ENCODE measurements around the gene IGLON5.

Gene IGLON5

DNA sequence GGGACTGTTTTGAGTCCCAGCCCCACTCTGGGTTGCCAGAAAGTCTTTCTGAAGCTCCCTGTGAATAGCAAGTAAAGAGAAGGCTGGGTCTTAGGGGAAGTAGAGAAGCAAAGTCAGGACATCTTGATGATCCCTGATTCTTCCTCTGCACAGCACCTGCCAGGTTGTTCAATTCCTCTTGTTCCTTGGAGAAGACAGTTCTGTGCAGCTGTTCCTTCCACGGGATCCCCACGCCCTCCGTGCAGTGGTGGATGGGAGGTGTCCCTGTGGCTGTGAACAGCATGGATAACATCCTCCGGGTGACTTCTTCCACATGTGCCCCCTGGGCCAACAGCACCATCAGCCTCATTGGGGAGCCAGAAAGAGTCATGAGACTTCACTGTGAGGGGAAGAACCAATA lies 29.1 kb upstream of the IGLON5 start:
- no peak for DNase-seq (ENCODE audit: low spot score)
- TF ChIP-seq, protein P1, sequence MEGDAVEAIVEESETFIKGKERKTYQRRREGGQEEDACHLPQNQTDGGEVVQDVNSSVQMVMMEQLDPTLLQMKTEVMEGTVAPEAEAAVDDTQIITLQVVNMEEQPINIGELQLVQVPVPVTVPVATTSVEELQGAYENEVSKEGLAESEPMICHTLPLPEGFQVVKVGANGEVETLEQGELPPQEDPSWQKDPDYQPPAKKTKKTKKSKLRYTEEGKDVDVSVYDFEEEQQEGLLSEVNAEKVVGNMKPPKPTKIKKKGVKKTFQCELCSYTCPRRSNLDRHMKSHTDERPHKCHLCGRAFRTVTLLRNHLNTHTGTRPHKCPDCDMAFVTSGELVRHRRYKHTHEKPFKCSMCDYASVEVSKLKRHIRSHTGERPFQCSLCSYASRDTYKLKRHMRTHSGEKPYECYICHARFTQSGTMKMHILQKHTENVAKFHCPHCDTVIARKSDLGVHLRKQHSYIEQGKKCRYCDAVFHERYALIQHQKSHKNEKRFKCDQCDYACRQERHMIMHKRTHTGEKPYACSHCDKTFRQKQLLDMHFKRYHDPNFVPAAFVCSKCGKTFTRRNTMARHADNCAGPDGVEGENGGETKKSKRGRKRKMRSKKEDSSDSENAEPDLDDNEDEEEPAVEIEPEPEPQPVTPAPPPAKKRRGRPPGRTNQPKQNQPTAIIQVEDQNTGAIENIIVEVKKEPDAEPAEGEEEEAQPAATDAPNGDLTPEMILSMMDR (IDR thresholded peaks at IDR 0.05; ENCODE audit: extremely low read depth, insufficient read depth, missing control alignments) = no peak
- in situ Hi-C loops (cut with MboI; ENCODE audit: low pct_unique_long_range_greater_than_20kb, low sequenced_read_pairs, unreplicated experiment) = no loop called here

DNA sequence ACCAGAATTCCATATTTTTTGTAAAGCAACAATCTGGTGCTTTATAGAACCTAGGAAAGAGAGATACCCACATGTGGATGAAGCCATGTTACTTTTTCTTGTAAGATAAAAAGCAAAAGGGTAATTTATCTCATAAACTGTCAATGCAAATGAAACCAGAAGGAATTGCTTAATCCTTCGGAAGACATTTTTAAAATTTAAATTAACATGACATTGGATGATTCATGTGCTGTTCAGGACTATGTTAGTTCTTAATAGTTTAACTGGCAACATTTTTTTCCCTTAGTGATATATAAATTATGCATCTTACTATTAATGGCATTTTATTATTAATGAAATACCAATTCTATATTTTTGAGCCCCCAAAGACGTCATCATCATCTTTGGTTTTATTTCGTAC lies 25.8 kb upstream of the IGLON5 start:
- in situ Hi-C loops (cut with MboI; ENCODE audit: low pct_unique_long_range_greater_than_20kb, low sequenced_read_pairs, unreplicated experiment) = no loop called here
- TF ChIP-seq, protein P1 (IDR thresholded peaks at IDR 0.05; ENCODE audit: extremely low read depth, insufficient read depth, missing control alignments) = no peak
- no peak for DNase-seq (ENCODE audit: low spot score)

DNA sequence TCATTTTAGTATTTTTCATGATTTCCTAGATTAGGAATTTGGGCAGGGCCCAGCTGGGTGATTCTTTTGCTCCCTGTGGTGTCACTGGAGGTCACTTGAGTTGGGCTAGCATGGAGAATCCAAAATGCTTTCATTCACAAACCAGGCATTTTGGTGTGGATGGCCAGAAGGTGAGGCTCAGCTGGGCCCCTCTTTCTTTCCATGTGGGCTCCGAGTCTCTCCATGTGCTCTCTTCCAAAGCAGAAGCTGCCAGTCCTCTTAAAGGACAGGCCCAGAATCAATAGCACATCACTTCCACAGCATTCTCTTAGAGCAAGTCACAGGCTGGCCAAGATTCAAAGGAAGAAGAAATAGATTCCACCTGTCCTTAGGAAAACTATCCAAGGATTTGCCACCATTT lies 21.8 kb upstream of the IGLON5 start:
- no peak for DNase-seq (ENCODE audit: low spot score)
- in situ Hi-C loops (cut with MboI; ENCODE audit: low pct_unique_long_range_greater_than_20kb, low sequenced_read_pairs, unreplicated experiment) = no loop called here
- TF ChIP-seq, protein P1 (IDR thresholded peaks at IDR 0.05; ENCODE audit: extremely low read depth, insufficient read depth, missing control alignments) = no peak

DNA sequence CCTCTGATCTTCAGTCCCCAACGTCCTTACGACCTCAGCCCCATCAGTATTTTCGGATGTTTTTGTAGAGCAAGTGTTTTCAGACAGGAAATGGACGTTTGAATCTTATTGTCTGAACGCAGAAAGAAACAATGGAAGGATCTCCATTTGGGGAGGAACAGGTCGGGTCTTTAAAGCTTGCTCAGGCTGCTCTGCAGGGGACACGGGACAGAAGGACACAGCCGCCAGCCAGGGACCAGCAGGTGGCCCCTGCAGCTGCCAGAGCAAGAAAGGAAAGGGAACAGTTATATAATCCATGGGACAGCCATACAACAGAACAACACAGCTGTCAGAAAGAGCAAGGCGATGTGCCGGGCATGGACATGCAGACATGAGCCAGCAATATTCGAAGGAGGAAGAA lies 18.5 kb upstream of the IGLON5 start:
- in situ Hi-C loops (cut with MboI; ENCODE audit: low pct_unique_long_range_greater_than_20kb, low sequenced_read_pairs, unreplicated experiment) = no loop called here
- DNase-seq (ENCODE audit: low spot score) = no peak
- TF ChIP-seq, protein P1 (IDR thresholded peaks at IDR 0.05; ENCODE audit: extremely low read depth, insufficient read depth, missing control alignments) = no peak

DNA sequence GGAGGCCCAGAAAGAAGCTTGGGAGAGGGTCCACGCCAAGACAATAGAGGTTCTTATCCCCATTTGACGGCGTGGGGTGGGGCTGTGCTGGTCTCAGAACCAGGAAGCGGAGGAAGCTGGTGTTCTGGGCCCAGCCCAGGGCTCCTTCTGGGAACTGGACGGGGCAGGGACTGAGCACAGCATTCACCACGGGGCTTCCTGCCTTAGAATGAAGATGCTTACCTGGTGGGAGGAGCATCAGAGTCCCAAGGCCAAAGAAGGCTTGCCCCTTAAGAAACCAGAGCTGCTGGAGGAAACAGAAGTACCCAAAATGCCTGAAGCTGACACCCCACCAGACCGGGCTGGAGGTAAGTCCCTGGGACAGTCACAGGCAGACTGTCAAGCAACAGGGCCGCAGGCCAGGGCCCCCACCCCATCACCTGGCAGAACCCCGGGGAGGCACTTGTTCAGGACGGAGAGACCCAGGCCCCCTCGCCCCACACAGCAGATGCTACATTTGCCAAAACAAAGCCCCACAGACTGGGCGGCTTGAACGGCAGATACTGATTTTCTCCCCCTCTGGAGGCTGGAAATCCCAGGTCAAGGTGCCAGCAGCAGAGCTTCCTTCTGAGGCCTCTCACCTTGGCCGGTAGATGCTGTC lies 17.8 kb upstream of the IGLON5 start:
- no peak for DNase-seq (ENCODE audit: low spot score)
- in situ Hi-C loops (cut with MboI; ENCODE audit: low pct_unique_long_range_greater_than_20kb, low sequenced_read_pairs, unreplicated experiment) = no loop called here
- TF ChIP-seq, protein P1 (IDR thresholded peaks at IDR 0.05; ENCODE audit: extremely low read depth, insufficient read depth, missing control alignments) = no peak

DNA sequence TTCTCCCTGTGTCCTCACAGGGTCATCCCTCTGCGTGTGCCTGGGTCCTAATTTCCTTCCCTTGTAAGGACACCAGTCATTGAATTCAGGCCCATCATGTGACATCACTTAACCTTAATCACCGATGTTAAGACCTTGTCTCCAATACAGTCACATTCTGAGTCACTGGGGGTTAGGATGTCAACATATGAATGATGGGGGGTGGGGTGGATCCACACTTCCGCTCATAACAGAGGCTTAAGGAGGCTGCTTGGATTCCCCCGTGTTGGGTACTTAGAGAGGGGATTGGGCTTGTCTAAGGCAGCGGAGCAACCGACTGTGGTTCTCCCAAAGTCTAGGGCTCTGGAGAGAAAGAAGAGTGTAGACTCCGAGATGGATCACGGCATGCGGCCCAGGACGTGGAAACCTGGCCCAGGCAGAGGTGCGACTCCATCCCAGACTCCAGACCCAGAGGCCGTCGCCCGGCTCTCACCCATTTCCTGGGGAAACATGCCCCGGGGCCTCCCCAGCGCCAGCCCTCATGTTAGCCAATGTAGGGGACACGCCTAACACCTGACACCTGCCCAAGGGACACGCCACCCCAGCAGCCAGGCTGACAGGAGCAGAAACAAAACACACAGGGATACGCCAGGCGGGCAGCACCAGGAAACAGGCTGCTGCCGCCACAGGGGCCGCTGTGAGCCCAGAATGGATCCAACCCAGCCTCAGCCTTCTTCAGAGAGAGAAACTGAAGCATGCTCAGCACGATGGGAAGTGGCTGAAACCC lies 17.1 kb upstream of the IGLON5 start:
- TF ChIP-seq, protein P1 (IDR thresholded peaks at IDR 0.05; ENCODE audit: extremely low read depth, insufficient read depth, missing control alignments) = no peak
- in situ Hi-C loops (cut with MboI; ENCODE audit: low pct_unique_long_range_greater_than_20kb, low sequenced_read_pairs, unreplicated experiment) = no loop called here
- no peak for DNase-seq (ENCODE audit: low spot score)

Data from GM13977 (cell line).